ENCODE data around the gene DENND4A.

The DENND4A gene

DNA sequence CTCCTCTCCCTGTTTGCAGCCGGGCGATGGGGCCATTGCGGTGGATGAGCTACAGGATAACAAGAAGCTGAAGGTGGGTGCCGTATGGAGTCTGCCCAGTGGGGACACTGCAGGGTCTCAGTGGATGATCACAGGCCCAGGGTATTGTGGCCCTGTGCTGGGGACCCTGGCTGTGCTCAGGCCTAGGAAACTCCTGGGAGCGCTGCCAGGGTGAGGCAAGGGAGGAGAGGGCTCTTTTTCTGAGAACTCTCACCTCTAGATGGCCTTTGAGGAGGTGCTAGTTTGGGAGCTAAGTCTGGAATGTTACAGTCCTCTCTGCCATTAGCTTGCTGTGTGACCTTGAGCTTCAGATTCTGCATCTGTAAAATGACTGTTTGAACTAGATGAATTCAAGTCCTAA lies 154.0 kb downstream of the DENND4A start:
- H3K4me3 ChIP-seq (ENCODE audit: low read length): no peak overlapping the region
- H3K27ac ChIP-seq (ENCODE audit: low read depth, low read length): no peak overlapping the region
- no peaks in the 10 kb centered on the region for H4K20me1 ChIP-seq (ENCODE audit: control insufficient read depth, insufficient read depth, low read depth, low read length)
- H3F3A ChIP-seq (ENCODE audit: control insufficient read depth, insufficient read depth): no peaks in the 10 kb centered on the region
- H3K4me2 ChIP-seq (ENCODE audit: low read length): peak overlapping the region; percentile 58
- no peaks in the 10 kb centered on the region for H3K9me2 ChIP-seq (replicated peaks; ENCODE audit: control insufficient read depth, low read length)
- no peaks in the 10 kb centered on the region for H3K36me3 ChIP-seq (ENCODE audit: control insufficient read depth, low read length)
- no peaks in the 10 kb centered on the region for H3K27me3 ChIP-seq (ENCODE audit: control insufficient read depth, low read length)
- H3K4me1 ChIP-seq (ENCODE audit: control insufficient read depth, low read length): peaks cover 41% of the 10 kb centered on the region
- H3K9me3 ChIP-seq (ENCODE audit: control insufficient read depth, insufficient read depth, low read length): no peaks in the 10 kb centered on the region
- H3K79me2 ChIP-seq (ENCODE audit: control insufficient read depth, low read length): no peaks in the 10 kb centered on the region
- TF ChIP-seq EZH2phosphoT487 (IDR thresholded peaks at IDR 0.05; ENCODE audit: borderline replicate concordance, low read length): no peak
- TF ChIP-seq, protein P1, sequence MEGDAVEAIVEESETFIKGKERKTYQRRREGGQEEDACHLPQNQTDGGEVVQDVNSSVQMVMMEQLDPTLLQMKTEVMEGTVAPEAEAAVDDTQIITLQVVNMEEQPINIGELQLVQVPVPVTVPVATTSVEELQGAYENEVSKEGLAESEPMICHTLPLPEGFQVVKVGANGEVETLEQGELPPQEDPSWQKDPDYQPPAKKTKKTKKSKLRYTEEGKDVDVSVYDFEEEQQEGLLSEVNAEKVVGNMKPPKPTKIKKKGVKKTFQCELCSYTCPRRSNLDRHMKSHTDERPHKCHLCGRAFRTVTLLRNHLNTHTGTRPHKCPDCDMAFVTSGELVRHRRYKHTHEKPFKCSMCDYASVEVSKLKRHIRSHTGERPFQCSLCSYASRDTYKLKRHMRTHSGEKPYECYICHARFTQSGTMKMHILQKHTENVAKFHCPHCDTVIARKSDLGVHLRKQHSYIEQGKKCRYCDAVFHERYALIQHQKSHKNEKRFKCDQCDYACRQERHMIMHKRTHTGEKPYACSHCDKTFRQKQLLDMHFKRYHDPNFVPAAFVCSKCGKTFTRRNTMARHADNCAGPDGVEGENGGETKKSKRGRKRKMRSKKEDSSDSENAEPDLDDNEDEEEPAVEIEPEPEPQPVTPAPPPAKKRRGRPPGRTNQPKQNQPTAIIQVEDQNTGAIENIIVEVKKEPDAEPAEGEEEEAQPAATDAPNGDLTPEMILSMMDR (IDR thresholded peaks at IDR 0.05; ENCODE audit: low read depth, low read length, poor library complexity, severe bottlenecking): no peak

DNA sequence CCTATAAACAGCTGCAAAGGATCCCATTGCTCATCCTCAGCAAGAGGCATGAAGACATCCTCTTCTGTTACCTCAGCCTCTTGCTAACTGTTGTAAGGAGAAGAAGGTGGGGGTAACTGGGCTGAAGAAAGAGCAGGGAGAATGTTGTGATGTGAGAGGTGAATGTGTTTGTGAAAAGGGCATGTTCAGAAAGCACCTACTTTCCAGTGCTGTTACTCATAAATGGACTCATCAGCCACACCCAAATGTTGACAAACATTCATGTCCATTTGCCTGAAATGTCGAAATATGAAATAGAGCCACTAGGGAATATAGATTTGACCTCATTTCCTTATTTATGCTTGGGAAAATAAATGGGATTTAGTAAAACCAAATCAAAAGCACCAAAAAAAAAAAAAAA lies 157.7 kb downstream of the DENND4A start:
- TF ChIP-seq EZH2phosphoT487 (IDR thresholded peaks at IDR 0.05; ENCODE audit: borderline replicate concordance, low read length): no peak
- TF ChIP-seq, protein P1 (IDR thresholded peaks at IDR 0.05; ENCODE audit: low read depth, low read length, poor library complexity, severe bottlenecking): no peak
- no peaks in the 10 kb centered on the region for H3K79me2 ChIP-seq (ENCODE audit: control insufficient read depth, low read length)
- H3K4me1 ChIP-seq (ENCODE audit: control insufficient read depth, low read length): peaks cover 25% of the 10 kb centered on the region
- no peaks in the 10 kb centered on the region for H4K20me1 ChIP-seq (ENCODE audit: control insufficient read depth, insufficient read depth, low read depth, low read length)
- H3K27ac ChIP-seq (ENCODE audit: low read depth, low read length): no peak overlapping the region
- H3K9me3 ChIP-seq (ENCODE audit: control insufficient read depth, insufficient read depth, low read length): no peaks in the 10 kb centered on the region
- H3K27me3 ChIP-seq (ENCODE audit: control insufficient read depth, low read length): no peaks in the 10 kb centered on the region
- no peak overlapping the region for H3K4me2 ChIP-seq (ENCODE audit: low read length)
- H3K9me2 ChIP-seq (replicated peaks; ENCODE audit: control insufficient read depth, low read length): no peaks in the 10 kb centered on the region
- no peak overlapping the region for H3K4me3 ChIP-seq (ENCODE audit: low read length)
- H3K36me3 ChIP-seq (ENCODE audit: control insufficient read depth, low read length): no peaks in the 10 kb centered on the region
- no peaks in the 10 kb centered on the region for H3F3A ChIP-seq (ENCODE audit: control insufficient read depth, insufficient read depth)

DNA sequence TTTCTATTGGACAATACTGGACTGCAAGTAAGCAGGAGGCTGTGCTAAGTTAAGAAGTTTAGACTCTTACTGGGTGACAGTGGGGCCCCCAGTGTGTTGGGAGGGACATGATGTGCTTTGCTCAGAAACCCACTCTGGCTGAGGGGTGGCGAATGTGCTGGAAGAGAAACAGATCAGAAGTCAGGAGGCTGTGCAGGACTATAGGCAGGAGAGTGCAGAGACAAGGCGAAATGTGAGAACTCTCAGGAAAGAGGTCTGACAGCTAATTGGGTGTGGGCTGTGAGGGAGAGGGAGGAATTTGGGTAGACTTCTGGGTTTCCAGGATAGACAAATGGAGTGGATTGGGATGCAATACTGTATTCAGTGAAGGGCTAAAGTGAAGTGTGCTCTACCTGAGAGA lies 158.3 kb downstream of the DENND4A start:
- no peaks in the 10 kb centered on the region for H3K79me2 ChIP-seq (ENCODE audit: control insufficient read depth, low read length)
- no peak overlapping the region for H3K27ac ChIP-seq (ENCODE audit: low read depth, low read length)
- H3K4me2 ChIP-seq (ENCODE audit: low read length): no peak overlapping the region
- H4K20me1 ChIP-seq (ENCODE audit: control insufficient read depth, insufficient read depth, low read depth, low read length): no peaks in the 10 kb centered on the region
- no peaks in the 10 kb centered on the region for H3K9me2 ChIP-seq (replicated peaks; ENCODE audit: control insufficient read depth, low read length)
- H3K9me3 ChIP-seq (ENCODE audit: control insufficient read depth, insufficient read depth, low read length): no peaks in the 10 kb centered on the region
- H3F3A ChIP-seq (ENCODE audit: control insufficient read depth, insufficient read depth): no peaks in the 10 kb centered on the region
- no peaks in the 10 kb centered on the region for H3K36me3 ChIP-seq (ENCODE audit: control insufficient read depth, low read length)
- H3K4me1 ChIP-seq (ENCODE audit: control insufficient read depth, low read length): peaks cover 19% of the 10 kb centered on the region
- TF ChIP-seq, protein P1 (IDR thresholded peaks at IDR 0.05; ENCODE audit: low read depth, low read length, poor library complexity, severe bottlenecking): no peak
- H3K27me3 ChIP-seq (ENCODE audit: control insufficient read depth, low read length): no peaks in the 10 kb centered on the region
- H3K4me3 ChIP-seq (ENCODE audit: low read length): no peak overlapping the region
